ENCODE results near the gene SCAMP2. TPM values are rescaled to one million over a fixed set of nuclear protein-coding genes. Genes with fewer than 3 reads are reported as not detected.

Gene SCAMP2
- total RNA-seq, 4 donors from 2014 or later, result 154 to 234 (median 193) TPM

DNA sequence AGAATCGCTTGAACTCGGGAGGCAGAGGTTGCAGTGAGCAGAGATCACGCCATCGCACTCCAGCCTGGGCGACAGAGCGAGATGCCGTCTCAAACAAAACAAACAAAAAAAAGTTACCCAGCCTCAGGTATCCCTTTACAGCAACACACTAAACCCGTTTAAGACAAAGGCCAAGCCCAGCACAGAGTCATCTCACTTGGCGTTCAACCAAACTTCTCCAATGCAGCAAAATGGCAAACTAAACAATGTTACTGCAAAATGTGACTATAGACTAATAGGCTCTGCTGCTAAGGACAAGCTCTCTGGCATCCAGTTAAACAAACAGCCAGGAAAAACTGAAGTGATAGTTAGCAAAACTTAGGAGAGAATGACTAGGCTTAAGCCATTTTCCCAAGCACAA lies 39.9 kb upstream of the SCAMP2 start:
- 50 to 88% methylated on average over 2 to 9 of the region's 9 CpGs for WGBS, 2 donors (ENCODE audit: low coverage in 1 of 2)
- H3K36me3 ChIP-seq, result peaks cover 0 to 55% (median 24%) of the 10 kb centered on the region in 4 donors
- H3K27me3 ChIP-seq, result no peaks in the 10 kb centered on the region
- no peaks in the 10 kb centered on the region for H3K9me3 ChIP-seq
- in situ Hi-C loops (cut with MboI; ENCODE audit: low pct_ligation_motif_present in 1 of 4, low pct_unique_long_range_greater_than_20kb in 1 of 4, low sequenced_read_pairs in 3 of 4) (no loop called here), intact Hi-C loops (cut with DNase I; ENCODE audit: low total_unique reads) (no loop called here)
- no peaks in the 10 kb centered on the region for H3K4me1 ChIP-seq
- TF ChIP-seq, protein P1, sequence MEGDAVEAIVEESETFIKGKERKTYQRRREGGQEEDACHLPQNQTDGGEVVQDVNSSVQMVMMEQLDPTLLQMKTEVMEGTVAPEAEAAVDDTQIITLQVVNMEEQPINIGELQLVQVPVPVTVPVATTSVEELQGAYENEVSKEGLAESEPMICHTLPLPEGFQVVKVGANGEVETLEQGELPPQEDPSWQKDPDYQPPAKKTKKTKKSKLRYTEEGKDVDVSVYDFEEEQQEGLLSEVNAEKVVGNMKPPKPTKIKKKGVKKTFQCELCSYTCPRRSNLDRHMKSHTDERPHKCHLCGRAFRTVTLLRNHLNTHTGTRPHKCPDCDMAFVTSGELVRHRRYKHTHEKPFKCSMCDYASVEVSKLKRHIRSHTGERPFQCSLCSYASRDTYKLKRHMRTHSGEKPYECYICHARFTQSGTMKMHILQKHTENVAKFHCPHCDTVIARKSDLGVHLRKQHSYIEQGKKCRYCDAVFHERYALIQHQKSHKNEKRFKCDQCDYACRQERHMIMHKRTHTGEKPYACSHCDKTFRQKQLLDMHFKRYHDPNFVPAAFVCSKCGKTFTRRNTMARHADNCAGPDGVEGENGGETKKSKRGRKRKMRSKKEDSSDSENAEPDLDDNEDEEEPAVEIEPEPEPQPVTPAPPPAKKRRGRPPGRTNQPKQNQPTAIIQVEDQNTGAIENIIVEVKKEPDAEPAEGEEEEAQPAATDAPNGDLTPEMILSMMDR (IDR thresholded peaks at IDR 0.05), result no peak
- TF ChIP-seq POLR2A (IDR thresholded peaks at IDR 0.05) (no peak), EP300 (IDR thresholded peaks at IDR 0.05; ENCODE audit: low read depth) (no peak)
- DNase-seq, result no peak
- no peak overlapping the region for H3K4me3 ChIP-seq
- no peak overlapping the region for H3K27ac ChIP-seq

DNA sequence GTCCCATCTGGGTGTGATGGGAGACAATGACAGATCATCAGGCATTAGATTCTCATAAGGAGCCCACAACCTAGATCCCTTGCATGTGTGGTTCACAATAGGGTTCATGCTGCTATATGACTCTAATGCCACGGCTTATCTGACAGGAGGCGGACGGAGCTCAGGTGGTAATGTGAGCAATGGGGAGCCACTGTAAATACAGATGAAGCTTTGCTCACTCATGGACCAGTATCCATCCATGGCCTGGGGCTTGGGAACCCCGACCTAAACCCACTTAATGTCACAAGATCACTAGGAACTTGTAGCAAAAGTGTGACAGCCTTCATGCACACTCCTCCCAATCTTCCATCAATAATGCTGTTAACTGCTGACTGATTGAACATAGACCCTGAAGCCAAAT lies 35.5 kb upstream of the SCAMP2 start:
- no peaks in the 10 kb centered on the region for H3K27me3 ChIP-seq
- 93% methylated on average over 4 of the region's 4 CpGs; no CpG with 5 or more reads in 1 of the 2 donors for WGBS, 2 donors (ENCODE audit: low coverage in 1 of 2)
- in situ Hi-C loops (cut with MboI; ENCODE audit: low pct_ligation_motif_present in 1 of 4, low pct_unique_long_range_greater_than_20kb in 1 of 4, low sequenced_read_pairs in 3 of 4), result loop anchor here in 1 of 4 donors (10.0 kb wide), 1 partner anchor 74 kb away; no protein-coding TSS in a partner anchor
- peaks cover 0 to 25% (median 10%) of the 10 kb centered on the region in 4 donors for H3K36me3 ChIP-seq
- DNase-seq, result no peak
- H3K27ac ChIP-seq, result no peak overlapping the region
- intact Hi-C loops (cut with DNase I; ENCODE audit: low total_unique reads), result no loop called here
- no peak for TF ChIP-seq EP300 (IDR thresholded peaks at IDR 0.05; ENCODE audit: low read depth)
- no peak for TF ChIP-seq POLR2AphosphoS5 (IDR thresholded peaks at IDR 0.05)
- TF ChIP-seq POLR2A (IDR thresholded peaks at IDR 0.05), result no peak
- TF ChIP-seq, protein P1 (IDR thresholded peaks at IDR 0.05), result no peak
- peaks cover 11 to 24% (median 18%) of the 10 kb centered on the region in 4 donors for H3K4me1 ChIP-seq
- no peaks in the 10 kb centered on the region for H3K9me3 ChIP-seq
- no peak overlapping the region for H3K4me3 ChIP-seq

DNA sequence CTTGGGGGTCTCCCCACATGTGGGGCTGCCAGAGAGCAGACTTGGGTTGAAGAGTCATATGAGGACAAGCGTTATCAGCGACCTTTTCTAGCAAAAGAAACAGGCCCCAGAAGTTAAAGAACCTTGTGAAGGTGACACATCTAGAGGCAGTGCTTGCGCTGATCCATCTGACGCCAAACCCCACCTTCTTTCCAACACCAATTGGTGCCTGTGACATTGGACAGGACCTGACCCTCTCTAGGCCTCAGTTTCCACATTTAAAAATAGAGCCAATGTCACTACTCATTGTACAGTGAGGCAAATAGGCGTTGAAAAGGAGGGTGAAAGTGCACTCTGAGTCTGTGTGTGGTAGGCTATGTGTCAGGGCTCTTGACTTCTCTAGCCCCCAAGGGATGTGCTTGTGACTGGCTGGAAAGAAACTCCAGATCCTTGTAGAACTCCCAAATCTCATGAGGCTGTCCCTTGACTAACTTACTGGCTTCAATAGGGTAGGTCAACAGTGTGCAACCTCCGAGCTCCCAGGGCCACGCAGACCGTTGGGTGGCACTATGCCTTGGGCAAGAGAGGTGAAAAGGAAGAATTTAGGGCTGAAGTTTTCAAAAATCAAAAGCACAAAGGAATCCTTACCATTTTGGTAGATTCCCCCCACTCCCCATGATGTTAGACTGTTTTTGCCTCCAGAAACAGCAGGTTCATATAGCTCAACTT lies 34.2 kb upstream of the SCAMP2 start:
- WGBS, 2 donors (ENCODE audit: low coverage in 1 of 2), result 41 to 88% methylated on average over 3 to 8 of the region's 8 CpGs

DNA sequence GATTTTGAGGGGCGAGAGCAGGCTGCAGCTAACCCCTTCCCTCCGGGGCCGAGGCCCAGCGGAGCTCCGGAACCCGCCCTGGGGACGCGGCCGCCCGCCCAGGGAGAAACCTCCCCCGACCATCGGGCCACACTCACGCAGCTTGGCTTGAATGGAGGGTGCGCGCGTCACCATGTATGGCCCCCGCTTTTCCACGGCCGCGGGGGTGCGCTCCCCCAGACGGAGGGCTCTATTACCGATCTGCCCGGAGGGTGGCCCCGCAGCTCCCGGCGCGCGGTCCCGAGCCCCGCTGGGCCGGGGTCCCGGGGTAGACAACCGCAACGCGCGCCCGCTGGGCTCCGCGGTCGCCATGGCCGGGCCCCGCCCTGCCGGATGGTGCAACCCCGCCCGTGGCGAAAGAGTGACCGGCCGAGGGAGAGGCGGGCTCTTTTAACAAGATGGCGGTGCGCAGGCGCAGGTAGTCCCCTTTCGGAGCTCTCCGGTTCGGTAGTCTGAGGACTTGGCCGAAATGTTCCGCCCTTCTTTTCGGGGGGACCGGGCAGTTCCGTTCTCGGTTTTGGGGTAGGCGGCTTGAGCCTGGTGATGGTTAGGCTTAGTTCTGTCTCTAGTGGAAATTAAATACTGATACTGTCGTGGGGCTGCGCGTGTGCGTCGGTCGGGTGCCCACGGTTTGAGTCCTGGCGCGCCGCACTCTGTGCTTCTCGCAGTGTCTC lies 33.4 kb upstream of the SCAMP2 start, which contains the start of gene FAM219B:
FAM219B (minus strand) TSS at position 402 of the 713 bp plus-strand sequence; CDS start at position 351, 51 bp downstream.
- TF ChIP-seq EP300 (IDR thresholded peaks at IDR 0.05; ENCODE audit: low read depth) (no peak), POLR2A (IDR thresholded peaks at IDR 0.05) (peak; percentile 73), POLR2AphosphoS5 (IDR thresholded peaks at IDR 0.05) (peak; percentile 85 to 91 (median 86))

More for the DNA sequence above, 34.2 kb upstream of the SCAMP2 start:
- Histone ChIP-seq H3K27ac (peak overlapping the region; percentile 94 to 98 (median 96)), H3K4me3 (peak overlapping the region; percentile 79 to 88 (median 80)), H3K9me3 (no peaks in the 10 kb centered on the region), H3K36me3 (peaks cover 0 to 21% (median 8%) of the 10 kb centered on the region in 4 donors), H3K27me3 (no peaks in the 10 kb centered on the region), H3K4me1 (peaks cover 11 to 24% (median 18%) of the 10 kb centered on the region in 4 donors)
- in situ Hi-C loops (cut with MboI; ENCODE audit: low pct_ligation_motif_present in 1 of 4, low pct_unique_long_range_greater_than_20kb in 1 of 4, low sequenced_read_pairs in 3 of 4), result loop anchor here in 1 of 4 donors (10.0 kb wide), 1 partner anchor 73 kb away; no protein-coding TSS in a partner anchor
- peak; percentile 19 for DNase-seq
- TF ChIP-seq, protein P1 (IDR thresholded peaks at IDR 0.05), result no peak
- intact Hi-C loops (cut with DNase I; ENCODE audit: low total_unique reads), result no loop called here

More for the DNA sequence above, 33.4 kb upstream of the SCAMP2 start, which contains the start of gene FAM219B:
- DNase-seq, result peak; percentile 95
- H3K36me3 ChIP-seq, result peaks cover 0 to 14% (median 6%) of the 10 kb centered on the region in 4 donors
- WGBS, 2 donors (ENCODE audit: low coverage in 1 of 2), result 0% methylated on average over 35 of the region's 74 CpGs; no CpG with 5 or more reads in 1 of the 2 donors
- no peaks in the 10 kb centered on the region for H3K9me3 ChIP-seq
- in situ Hi-C loops (cut with MboI; ENCODE audit: low pct_ligation_motif_present in 1 of 4, low pct_unique_long_range_greater_than_20kb in 1 of 4, low sequenced_read_pairs in 3 of 4), result loop anchor here in 1 of 4 donors (10.0 kb wide), 1 partner anchor 72 kb away; no protein-coding TSS in a partner anchor
- H3K27me3 ChIP-seq, result no peaks in the 10 kb centered on the region
- intact Hi-C loops (cut with DNase I; ENCODE audit: low total_unique reads), result no loop called here
- H3K4me3 ChIP-seq, result peak within 1 kb of the TSS; percentile 79 to 88 (median 80)
- H3K27ac ChIP-seq, result peak within 1 kb of the TSS; percentile 94 to 98 (median 96)
- H3K4me1 ChIP-seq, result peaks cover 14 to 32% (median 22%) of the 10 kb centered on the region in 4 donors
